Adrenal gland (tissue), 5 donors: ENCODE measurements around the gene SLC25A45.

Experiments
- POLR2A ChIP-seq, 2 donors: fragments of 450-650 bp; IDR thresholded peaks; one replicate each; pipeline ENCODE4 v1.6.1; 2017; ENCODE audit warnings: antibody characterized with exemption in 2 of 2, mild to moderate bottlenecking in 2 of 2, moderate library complexity in 1 of 2
- TF ChIP-seq, protein P1 (sequence below), 6 experiments: fragments of 450-650 bp in 4 of 6; fragments of 200-600 bp in 2 of 6; sonication (generic) in 1 of 6; IDR thresholded peaks; 1 replicate in 5 of 6; 2 replicates in 1 of 6; pipeline versions ENCODE4 v1.5.1 to v1.8.0; 2016 to 2021; ENCODE audit warnings: antibody characterized with exemption in 6 of 6, mild to moderate bottlenecking in 2 of 6, moderate library complexity in 1 of 6
- donor health status: DM: no; HTN: no; CAD: no.

- TF ChIP-seq, protein P1, sequence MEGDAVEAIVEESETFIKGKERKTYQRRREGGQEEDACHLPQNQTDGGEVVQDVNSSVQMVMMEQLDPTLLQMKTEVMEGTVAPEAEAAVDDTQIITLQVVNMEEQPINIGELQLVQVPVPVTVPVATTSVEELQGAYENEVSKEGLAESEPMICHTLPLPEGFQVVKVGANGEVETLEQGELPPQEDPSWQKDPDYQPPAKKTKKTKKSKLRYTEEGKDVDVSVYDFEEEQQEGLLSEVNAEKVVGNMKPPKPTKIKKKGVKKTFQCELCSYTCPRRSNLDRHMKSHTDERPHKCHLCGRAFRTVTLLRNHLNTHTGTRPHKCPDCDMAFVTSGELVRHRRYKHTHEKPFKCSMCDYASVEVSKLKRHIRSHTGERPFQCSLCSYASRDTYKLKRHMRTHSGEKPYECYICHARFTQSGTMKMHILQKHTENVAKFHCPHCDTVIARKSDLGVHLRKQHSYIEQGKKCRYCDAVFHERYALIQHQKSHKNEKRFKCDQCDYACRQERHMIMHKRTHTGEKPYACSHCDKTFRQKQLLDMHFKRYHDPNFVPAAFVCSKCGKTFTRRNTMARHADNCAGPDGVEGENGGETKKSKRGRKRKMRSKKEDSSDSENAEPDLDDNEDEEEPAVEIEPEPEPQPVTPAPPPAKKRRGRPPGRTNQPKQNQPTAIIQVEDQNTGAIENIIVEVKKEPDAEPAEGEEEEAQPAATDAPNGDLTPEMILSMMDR (IDR thresholded peaks at IDR 0.05) = no peak
- TF ChIP-seq POLR2A (IDR thresholded peaks at IDR 0.05) = no peak
Observed at GRCh38 chr11:65362320-65362931, 20.0 kb downstream of the SLC25A45 start.
